ENCODE data around the gene MGAT5.

The MGAT5 gene

GRCh38 chr2:134443814-134444480, 190.1 kb downstream of the MGAT5 start:
- DNase-seq (ENCODE audit: low read depth in 2 of 2, low spot score in 1 of 2): no peak

- no peak for DNase-seq (ENCODE audit: low read depth in 2 of 2, low spot score in 1 of 2)
Observed at GRCh38 chr2:134445116-134445515, 191.2 kb downstream of the MGAT5 start.

DNA sequence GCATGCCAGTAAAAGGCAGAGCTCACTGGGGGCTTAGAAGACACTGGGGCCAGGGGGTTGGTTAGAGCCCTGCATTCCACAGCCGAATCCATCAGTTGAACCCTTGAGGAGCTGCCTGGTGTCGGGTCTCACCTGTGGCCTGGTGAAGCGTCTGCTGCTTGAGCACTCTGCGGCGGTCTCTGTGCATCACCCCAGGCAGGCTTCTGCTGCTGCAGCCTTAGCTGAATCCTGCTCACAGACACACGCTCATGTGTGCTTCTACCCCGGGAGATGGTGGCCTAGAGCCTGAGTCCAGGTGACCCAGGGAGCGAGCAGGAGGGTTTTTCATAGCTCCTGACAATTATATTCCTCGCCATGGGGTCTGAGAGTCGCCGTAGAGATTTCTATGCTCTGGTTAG, 192.1 kb downstream of the MGAT5 start:
- no peak for DNase-seq (ENCODE audit: low read depth in 2 of 2, low spot score in 1 of 2)

DNA sequence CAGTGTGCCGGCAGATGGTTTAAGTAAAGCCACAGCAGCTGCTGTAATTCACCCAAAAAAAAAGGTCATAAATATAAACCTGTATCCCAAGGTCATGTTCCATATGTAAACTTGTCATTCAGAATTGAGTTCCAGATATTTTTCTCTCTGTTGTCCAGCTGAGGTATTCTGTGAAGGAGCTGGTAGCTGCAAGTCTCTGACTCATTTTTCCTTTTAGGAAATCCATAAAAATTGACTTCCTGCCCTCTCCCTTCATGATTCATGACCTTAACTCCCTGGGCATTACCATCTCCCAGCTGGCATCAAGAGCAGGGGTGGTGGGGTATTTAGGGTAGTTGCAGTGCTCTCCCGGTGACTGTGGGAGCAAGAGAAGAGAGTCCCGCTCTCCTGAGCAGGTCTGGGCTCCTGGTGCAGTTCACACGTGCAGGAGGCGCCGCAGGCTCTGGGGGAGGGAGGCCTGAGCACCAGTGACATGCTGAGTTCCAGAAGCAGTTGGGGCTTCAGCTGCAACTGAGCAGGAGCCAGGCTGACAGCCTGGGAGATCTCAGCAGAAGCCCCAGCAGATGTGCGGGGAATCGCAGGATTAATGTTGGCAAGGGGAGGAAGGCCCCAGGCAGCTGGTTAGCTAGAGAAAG, 192.6 kb downstream of the MGAT5 start:
- DNase-seq (ENCODE audit: low read depth in 2 of 2, low spot score in 1 of 2): no peak

- no peak for DNase-seq (ENCODE audit: low read depth in 2 of 2, low spot score in 1 of 2)
Observed at GRCh38 chr2:134447669-134448068, 193.8 kb downstream of the MGAT5 start.

DNA sequence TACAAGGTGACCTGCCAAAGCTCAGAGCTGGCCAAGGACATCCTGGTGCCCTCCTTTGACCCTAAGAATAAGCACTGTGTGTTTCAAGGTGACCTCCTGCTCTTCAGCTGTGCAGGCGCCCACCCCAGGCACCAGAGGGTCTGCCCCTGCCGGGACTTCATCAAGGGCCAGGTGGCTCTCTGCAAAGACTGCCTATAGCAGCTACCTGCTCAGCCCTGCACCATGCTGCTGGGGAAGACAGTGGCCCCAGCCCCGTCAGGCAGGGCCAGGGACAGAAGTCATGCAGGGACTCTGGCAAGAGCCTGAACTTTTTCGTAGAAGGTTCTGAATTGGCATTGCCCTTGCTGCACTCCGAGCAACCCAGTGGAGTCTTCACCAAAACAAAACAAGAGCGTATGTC, 194.8 kb downstream of the MGAT5 start:
- no peak for DNase-seq (ENCODE audit: low read depth in 2 of 2, low spot score in 1 of 2)

- no peak for DNase-seq (ENCODE audit: low read depth in 2 of 2, low spot score in 1 of 2)
Observed at GRCh38 chr2:134449157-134449556, 195.3 kb downstream of the MGAT5 start.

GRCh38 chr2:134449751-134450513, 196.1 kb downstream of the MGAT5 start:
- DNase-seq (ENCODE audit: low read depth in 2 of 2, low spot score in 1 of 2): no peak

DNA sequence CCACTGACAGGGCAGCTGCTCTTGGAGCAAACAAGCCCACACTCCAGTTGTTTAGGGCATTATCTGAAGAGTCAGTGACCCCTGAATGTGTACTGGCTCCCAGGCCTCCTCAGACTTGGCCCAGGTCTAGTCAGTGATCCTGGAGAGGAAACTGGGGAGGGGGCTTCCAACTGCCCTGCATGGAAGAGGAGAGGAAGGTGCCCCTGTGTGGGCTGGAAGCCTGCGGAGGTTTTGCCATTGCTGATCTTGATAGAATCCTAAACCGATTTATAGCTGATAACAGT, 197.4 kb downstream of the MGAT5 start:
- no peak for DNase-seq (ENCODE audit: low read depth in 2 of 2, low spot score in 1 of 2)

- DNase-seq (ENCODE audit: low read depth in 2 of 2, low spot score in 1 of 2): no peak
Observed at GRCh38 chr2:134452042-134452733, 198.3 kb downstream of the MGAT5 start.

DNA sequence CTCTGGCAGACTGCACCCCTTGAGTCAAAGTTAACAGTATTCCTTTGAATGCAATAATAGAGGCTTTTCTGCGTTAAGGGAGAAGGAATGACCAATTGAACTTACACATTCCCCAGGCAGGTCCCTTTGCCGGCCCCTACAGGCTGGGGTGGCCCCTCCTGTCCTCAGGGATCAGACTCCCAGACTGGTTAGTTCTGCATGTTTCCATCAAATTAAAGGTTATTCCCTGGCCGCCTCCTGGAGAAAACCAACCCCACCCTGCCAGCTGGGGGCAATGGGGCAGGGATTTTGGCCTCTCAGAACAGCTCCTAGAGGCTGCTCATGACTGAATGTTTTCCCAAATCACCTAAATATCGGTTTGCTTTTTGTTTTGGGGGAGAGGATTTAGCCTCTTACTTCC, 199.6 kb downstream of the MGAT5 start:
- no peak for DNase-seq (ENCODE audit: low read depth in 2 of 2, low spot score in 1 of 2)

DNA sequence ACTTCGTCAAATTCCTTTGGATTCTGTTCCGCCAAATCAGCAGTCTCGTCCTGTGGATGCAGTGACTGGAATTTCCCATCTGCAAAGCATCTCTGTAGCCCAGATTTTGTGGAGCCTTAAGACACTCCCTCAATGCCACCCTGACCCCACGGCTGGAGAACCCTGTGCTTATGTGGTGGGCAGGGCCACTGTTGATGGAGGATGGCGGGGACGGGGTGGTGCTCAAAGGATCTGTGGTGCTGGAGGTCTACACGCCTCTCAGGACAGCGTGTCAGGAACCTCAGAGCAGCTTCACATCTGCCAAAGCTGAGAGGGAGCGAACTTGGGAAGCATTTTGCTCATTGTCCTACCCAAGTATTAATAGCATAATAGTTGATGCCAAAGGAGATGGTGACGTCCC, 200.1 kb downstream of the MGAT5 start:
- DNase-seq (ENCODE audit: low read depth in 2 of 2, low spot score in 1 of 2): no peak

DNA sequence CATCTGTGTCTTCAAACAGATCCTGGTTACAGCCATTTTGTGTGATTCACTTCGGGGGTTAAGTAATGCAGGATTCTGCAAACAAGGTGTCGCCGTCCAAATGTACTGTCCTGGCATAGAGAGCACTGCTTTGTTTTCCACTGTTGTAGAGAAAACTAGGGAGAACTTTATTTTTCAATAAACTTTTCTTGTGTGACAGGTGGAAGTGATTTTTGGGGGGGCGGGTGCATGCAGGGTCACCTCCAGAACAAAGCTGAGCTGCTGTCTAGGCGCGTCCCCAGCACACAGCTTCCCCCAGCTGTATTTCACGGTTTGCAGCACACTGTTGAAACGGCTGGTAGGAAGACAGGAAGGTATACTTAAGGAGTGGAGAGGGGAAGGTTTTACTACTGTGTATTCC, 200.6 kb downstream of the MGAT5 start:
- DNase-seq (ENCODE audit: low read depth in 2 of 2, low spot score in 1 of 2): no peak

DNA sequence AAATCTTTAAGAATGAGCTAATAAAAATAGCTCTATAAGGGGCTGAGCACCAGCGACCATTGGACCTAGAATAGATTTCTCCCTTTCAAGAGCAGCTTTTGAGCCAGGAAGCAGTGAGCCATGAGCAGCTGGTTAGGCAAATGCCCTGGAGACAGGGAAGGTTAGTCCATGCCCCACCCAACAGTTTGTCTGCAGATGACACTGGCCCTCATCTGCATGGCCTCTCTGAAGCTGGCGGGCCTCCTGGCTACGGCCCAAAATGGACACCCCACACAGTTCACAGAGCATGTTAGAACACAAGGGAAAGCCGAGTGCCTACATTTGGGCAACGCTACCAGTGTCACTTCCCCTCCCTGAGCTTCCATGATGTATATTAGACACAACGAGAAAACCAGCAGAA, 201.1 kb downstream of the MGAT5 start:
- DNase-seq (ENCODE audit: low read depth in 2 of 2, low spot score in 1 of 2): no peak

DNA sequence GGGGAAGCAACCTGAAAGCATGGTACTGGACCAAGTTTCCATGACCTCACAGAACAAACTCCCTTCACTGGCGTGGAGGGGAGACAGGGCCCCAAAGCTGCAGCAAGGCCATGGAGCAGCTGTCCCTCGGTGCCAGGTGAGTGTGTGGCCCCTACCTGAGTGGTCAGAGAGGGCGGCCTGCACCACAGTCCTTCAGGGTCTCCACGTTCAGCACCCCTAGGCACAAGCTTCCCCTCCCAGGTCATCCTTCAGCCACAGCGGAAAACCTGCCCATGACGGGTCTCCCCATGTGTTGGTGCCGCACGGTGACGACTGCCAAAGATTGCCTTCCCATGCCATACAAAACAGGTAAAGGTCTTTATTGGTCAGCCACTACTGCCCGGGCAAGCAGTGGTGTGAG, 201.6 kb downstream of the MGAT5 start:
- DNase-seq (ENCODE audit: low read depth in 2 of 2, low spot score in 1 of 2): no peak

- no peak for DNase-seq (ENCODE audit: low read depth in 2 of 2, low spot score in 1 of 2)
Observed at GRCh38 chr2:134457353-134457752, 203.5 kb downstream of the MGAT5 start.

GRCh38 chr2:134457765-134458472, 204.0 kb downstream of the MGAT5 start:
- no peak for DNase-seq (ENCODE audit: low read depth in 2 of 2, low spot score in 1 of 2)

DNA sequence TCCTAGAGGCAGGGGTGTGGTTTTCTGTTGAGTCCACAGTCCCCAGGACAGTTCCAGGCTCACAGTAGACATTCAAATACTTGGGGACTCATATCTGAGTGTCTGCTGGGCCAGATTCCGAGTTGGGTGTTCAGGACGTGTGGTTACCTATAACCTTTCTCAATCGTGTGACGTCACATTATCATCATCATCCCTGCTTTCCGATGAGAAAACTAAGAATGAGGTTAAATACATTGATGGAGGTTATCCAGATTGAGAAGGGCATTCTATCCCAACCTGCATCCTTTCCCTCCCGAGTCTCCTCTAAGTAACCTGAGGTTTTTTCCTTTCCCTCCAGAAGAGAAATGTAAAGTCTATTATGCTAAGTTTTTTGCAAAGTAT, 204.6 kb downstream of the MGAT5 start:
- no peak for DNase-seq (ENCODE audit: low read depth in 2 of 2, low spot score in 1 of 2)

- no peak for DNase-seq (ENCODE audit: low read depth in 2 of 2, low spot score in 1 of 2)
Observed at GRCh38 chr2:134458950-134459349, 205.1 kb downstream of the MGAT5 start.

GRCh38 chr2:134459706-134460406, 206.0 kb downstream of the MGAT5 start:
- DNase-seq (ENCODE audit: low read depth in 2 of 2, low spot score in 1 of 2): no peak

DNA sequence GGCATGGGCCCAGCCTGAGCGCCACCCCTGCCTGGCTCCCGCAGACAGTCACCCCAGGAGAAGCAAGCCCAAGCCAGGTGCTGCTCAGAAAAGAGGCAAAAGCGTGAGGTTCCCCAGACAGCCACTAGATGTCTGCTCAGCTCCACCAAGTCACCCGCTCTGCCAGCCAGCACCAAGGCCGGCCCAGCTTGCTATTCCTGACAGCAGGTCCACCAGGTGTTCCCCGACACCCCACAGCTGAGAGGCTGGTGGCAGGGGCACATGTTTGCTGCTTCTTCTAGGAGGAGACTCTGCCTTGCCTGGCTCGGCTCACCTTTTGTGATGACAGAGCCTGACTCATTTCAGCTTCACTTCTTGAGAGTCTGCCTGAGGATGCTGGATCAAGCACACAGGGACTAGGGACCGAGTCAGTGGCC, 206.7 kb downstream of the MGAT5 start:
- DNase-seq (ENCODE audit: low read depth in 2 of 2, low spot score in 1 of 2): no peak

Measured in stimulated activated CD8-positive, alpha-beta memory T cell treated with anti-CD3 and anti-CD28 coated beads, Interleukin-4, amount 100 ng/mL, for 4 hours (primary cell).